HG03064 (cell line): ENCODE measurements around the gene FOXF2.

ENCODE experiments used
- ATAC-seq: cut with Tn5 transposase; IDR thresholded peaks from one replicate; pipeline ENCODE4 v1.9.1; 2021; ENCODE audit warnings: low read depth; ENCODE audit not compliant: unreplicated experiment

Gene FOXF2

GRCh38 chr6:1390133-1390945 lies 963 bp downstream of the FOXF2 start:
- no peak for ATAC-seq

DNA sequence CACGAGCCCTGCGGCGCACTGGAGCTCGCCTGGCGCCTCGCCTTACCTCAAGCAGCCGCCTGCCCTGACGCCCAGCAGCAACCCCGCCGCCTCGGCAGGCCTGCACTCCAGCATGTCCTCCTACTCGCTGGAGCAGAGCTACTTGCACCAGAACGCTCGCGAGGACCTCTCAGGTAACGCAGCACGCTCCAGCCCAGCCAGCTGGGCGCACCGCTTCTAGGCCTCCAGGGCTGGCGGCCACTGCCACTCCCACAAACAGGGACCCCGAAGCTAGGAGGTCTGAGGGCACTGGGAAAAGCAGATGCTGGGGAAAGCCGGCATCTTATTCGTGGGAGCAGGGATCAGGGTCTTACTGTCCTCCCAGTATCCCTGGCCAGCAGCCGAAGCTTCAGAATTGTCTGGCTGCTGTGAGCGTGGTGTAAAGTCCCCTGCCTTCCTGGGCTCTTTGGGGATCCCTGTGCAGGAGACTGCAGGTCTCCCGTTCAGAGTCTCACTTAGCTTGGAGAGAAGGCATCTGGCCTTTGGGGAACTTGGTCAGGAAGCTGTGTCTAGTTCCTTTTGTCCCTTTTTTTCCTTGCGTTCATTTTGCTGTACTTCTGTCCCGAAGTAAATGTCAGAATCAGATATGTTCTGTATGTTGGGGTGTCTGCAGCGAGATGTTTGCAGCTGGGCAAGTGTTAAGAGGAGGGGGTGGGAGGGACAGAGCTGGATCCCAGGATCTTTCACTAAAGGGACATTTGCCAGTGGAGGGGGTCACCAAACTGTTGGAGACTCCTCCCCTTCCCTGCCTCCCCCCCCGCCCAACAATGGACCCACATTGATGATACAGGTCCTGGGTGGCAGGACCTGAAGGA lies 1.8 kb downstream of the FOXF2 start:
- no peak for ATAC-seq

- ATAC-seq: no peak
Measured at GRCh38 chr6:1391800-1392309, 2.5 kb downstream of the FOXF2 start.

GRCh38 chr6:1392813-1393640 lies 3.7 kb downstream of the FOXF2 start:
- no peak for ATAC-seq

DNA sequence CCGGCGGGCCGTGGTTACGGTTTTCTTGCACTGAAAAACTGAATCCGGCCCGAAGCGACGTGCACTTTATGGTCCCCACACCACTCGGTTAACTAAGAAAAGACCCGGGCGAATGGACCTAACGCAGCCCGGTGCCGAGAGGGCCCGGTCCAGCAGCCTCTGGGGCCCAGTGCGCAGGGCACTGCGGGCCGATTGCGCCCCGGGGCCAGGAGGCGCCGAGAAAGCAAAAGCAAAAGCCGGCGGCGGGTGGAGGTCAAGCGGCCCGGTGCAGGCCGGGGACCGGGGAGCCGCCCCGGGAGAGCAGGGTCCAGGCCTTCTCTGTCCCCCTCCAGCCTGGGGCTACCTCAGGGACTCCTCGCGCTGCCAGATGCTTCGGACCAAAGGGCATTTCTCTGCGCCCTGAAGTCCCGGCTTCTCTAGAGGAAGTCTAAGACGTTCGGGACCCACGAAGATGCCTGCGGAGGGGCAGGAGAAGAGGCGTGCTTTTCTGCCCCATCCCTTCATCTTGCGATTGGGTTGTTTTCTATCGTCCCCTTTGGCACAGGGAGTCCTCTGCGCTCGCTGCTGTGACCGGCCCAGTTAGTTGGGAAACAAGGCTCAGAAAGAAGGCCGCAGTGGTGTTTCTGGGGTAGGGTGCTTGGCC lies 4.4 kb downstream of the FOXF2 start:
- no peak for ATAC-seq

- ATAC-seq: no peak
Measured at GRCh38 chr6:1394514-1395463, 5.4 kb downstream of the FOXF2 start.

GRCh38 chr6:1395506-1395905 lies 6.1 kb downstream of the FOXF2 start:
- no peak for ATAC-seq

DNA sequence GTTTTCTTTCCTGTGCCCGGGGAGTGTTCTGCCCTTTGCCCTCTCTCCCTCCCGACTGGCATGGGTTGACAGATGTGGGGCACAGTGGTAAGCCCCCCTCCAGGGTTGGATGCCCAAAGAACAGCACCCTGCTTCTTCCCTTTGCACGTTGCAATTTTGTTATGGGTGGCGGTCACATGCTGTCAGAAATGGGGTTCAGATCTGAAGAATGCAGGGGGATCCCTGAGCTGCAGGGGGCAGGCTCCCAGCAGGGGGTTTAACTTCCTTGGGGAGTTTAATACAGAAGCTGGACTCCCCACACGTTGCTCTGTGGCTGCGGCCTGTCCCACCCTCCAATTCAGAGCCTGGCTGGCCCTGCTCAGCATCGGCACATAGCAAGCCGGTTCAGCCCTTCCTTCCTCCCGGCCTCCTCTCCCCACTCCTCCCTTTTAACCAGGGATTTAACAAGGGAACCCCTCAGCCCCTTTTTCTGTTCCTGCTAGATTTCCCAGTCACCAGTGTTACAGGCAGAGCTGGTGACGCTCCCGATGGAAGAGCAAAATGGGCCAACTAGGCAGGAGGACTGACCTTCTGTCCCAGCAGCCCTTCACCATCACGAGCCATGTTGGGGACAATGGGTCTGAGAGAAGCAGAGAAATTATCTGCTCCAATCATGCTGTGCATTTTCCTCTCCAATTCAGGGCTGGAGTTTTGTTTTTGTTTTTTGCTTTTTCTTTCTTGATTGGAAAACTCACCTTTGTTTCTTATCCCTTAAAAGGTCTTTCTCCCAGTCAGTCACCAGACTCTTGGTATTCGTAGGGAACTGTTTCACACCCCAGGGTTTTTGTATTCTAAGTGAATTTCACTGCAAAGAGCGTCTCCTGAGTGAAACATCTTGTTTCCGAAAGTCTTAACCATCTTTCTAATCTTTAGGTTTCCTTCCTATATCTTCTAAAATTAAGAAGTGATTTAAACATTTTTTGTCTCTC lies 6.8 kb downstream of the FOXF2 start:
- ATAC-seq: no peak

DNA sequence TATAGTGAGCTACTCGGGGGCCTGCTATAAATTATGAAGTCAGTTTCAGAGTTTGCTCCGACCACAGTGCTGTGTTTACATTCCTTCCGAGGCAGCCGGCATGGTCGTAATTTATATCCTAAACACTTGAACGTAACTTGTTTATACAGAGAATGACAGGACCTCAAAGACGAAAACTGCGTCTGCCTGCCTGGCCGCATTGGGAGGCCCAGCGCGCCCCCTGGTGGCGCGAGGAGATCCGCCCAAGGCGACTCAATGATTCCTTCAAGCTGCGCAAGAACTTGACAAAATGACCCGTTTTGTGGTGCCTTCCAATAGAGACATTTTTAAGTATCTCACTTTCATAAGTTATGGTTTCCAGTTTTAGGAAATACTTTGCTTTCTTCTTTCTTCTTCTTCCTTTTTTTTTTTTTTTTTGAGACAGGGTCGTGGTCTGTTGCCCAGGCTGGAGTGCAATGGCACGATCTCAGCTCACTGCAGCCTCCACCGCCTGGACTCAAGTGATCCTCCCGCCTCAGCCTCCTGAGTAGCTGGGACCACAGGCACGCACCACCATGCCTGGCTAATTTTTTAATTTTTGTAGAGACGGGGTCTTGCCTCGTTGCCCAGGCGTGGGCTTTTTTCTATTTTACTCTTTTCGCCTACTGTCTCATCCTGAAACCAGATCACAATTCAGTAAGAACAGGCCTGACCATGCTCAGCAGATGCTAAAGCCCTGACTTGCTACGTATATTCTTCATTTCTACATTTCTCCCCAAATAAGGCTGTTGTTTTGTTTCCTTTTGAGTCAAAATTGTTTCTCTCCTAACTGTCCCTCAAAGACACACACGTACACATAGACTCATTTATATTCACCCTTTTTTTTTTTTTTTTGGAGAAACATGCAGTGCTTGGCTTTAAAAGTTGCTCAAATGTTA lies 7.8 kb downstream of the FOXF2 start:
- no peak for ATAC-seq

- no peak for ATAC-seq
Measured at GRCh38 chr6:1399085-1399780, 9.9 kb downstream of the FOXF2 start.

- no peak for ATAC-seq
Measured at GRCh38 chr6:1400126-1400850, 10.9 kb downstream of the FOXF2 start.

GRCh38 chr6:1402369-1402768 lies 13.0 kb downstream of the FOXF2 start:
- ATAC-seq: no peak

DNA sequence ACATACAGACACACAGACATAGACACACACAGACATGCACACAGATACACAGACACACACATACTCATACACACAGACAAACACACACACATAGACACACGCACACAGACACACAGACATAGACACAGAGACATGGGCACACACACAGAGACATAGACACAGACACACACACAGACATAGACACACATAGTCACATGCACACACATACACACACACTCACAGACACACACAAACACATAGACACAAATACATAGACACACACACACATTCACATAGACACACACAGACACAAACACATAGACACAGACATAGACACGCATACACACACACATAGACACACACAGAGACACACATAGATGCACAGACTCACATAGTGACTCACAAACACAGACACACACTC lies 13.5 kb downstream of the FOXF2 start:
- ATAC-seq: no peak

GRCh38 chr6:1403851-1404712 lies 14.7 kb downstream of the FOXF2 start:
- no peak for ATAC-seq

DNA sequence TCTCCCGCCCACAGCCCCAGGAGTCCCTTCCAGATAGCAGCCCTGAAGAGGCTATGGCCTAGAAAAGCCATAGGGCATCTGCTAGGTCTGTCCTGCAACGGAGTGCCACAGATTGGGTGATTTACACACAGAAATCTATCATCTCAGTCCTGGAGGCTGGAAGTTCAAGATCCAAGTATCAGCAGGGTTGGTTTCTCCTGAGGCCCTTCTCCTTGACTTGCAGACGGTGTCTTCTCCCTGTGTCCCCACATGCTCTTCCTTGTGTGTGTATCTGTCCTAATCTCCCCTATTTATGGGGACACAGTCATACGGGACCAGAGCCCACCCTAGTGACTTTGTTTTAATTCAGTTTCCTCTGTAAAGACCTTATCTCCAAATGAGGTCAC lies 15.3 kb downstream of the FOXF2 start:
- no peak for ATAC-seq
